Trophoblast cell (in vitro differentiated cells and primary cell): ENCODE measurements around the gene SMARCC2.

ENCODE experiments used
- DNase-seq, 2 donors: peaks; one replicate each; pipeline ENCODE4 v3.0.0-alpha.2; 2016
- H2AFZ ChIP-seq: 2 replicates; pipeline ENCODE4 v1.6.1; 2013; ENCODE audit warnings: low read length, moderate library complexity, mild to moderate bottlenecking; ENCODE audit not compliant: insufficient read depth, poor library complexity
- H2AK5ac ChIP-seq: 2 replicates; pipeline ENCODE4 v1.6.1; 2013; ENCODE audit warnings: mild to moderate bottlenecking, low read length
- H2BK120ac ChIP-seq: 2 replicates; pipeline ENCODE4 v1.6.1; 2013; ENCODE audit warnings: low read length, mild to moderate bottlenecking, moderate library complexity; ENCODE audit not compliant: insufficient read depth, poor library complexity
- H2BK12ac ChIP-seq: 2 replicates; pipeline ENCODE4 v1.6.1; 2013; ENCODE audit warnings: mild to moderate bottlenecking, low read length, moderate library complexity
- H2BK5ac ChIP-seq: 2 replicates; pipeline ENCODE4 v1.6.1; 2013; ENCODE audit warnings: low read length, low read depth, moderate library complexity, mild to moderate bottlenecking; ENCODE audit not compliant: poor library complexity
- H3K14ac ChIP-seq: 2 replicates; pipeline ENCODE4 v1.6.1; 2013; ENCODE audit warnings: mild to moderate bottlenecking, low read length
- H3K18ac ChIP-seq: 2 replicates; pipeline ENCODE4 v1.6.1; 2013; ENCODE audit warnings: mild to moderate bottlenecking, low read length
- H3K23ac ChIP-seq: 2 replicates; pipeline ENCODE4 v1.6.1; 2013; ENCODE audit warnings: low read length
- H3K27ac ChIP-seq: 2 replicates; pipeline ENCODE4 v1.5.1; 2013; ENCODE audit warnings: low read depth, mild to moderate bottlenecking, inconsistent platforms, low read length, moderate library complexity
- H3K27me3 ChIP-seq: 2 replicates; pipeline ENCODE4 v1.6.1; 2013; ENCODE audit warnings: inconsistent platforms, mild to moderate bottlenecking, low read length, moderate library complexity; ENCODE audit not compliant: insufficient read depth
- H3K36me3 ChIP-seq, 2 experiments: 1 replicate in 1 of 2; 2 replicates in 1 of 2; pipeline ENCODE4 v1.6.1; 2013; ENCODE audit warnings: low read length in 2 of 2, mild to moderate bottlenecking in 2 of 2, moderate library complexity in 1 of 2; ENCODE audit not compliant: insufficient read depth in 2 of 2, control insufficient read depth in 1 of 2
- H3K4ac ChIP-seq: 2 replicates; pipeline ENCODE4 v1.6.1; 2013; ENCODE audit warnings: low read depth, mild to moderate bottlenecking, low read length, moderate library complexity
- H3K4me1 ChIP-seq, 2 experiments: 1 replicate in 1 of 2; 2 replicates in 1 of 2; pipeline ENCODE4 v1.6.1; 2013; ENCODE audit warnings: low read length in 2 of 2, mild to moderate bottlenecking in 2 of 2, moderate library complexity in 1 of 2; ENCODE audit not compliant: insufficient read depth in 2 of 2, control insufficient read depth in 1 of 2
- H3K4me2 ChIP-seq: 2 replicates; pipeline ENCODE4 v1.6.1; 2013; ENCODE audit warnings: inconsistent platforms, mild to moderate bottlenecking, low read length, moderate library complexity
- H3K4me3 ChIP-seq: 2 replicates; pipeline ENCODE4 v1.5.1; 2013; ENCODE audit warnings: mild to moderate bottlenecking, low read depth, low read length, inconsistent platforms
- H3K79me1 ChIP-seq: one replicate; pipeline ENCODE4 v1.6.1; 2013; ENCODE audit warnings: low read length
- H3K79me2 ChIP-seq: 2 replicates; pipeline ENCODE4 v1.6.1; 2013; ENCODE audit warnings: low read length, mild to moderate bottlenecking; ENCODE audit not compliant: control insufficient read depth, insufficient read depth, poor library complexity
- H3K9ac ChIP-seq: 2 replicates; pipeline ENCODE4 v1.6.1; 2013; ENCODE audit warnings: mild to moderate bottlenecking, low read length
- H3K9me3 ChIP-seq: 2 replicates; pipeline ENCODE4 v1.6.1; 2013; ENCODE audit warnings: low read depth, mild to moderate bottlenecking, control low read depth, inconsistent platforms, low read length; ENCODE audit not compliant: insufficient read depth
- H4K12ac ChIP-seq: 2 replicates; pipeline ENCODE4 v1.6.1; 2013; ENCODE audit warnings: low read depth, mild to moderate bottlenecking, low read length, moderate library complexity
- H4K8ac ChIP-seq: 2 replicates; pipeline ENCODE4 v1.6.1; 2013; ENCODE audit warnings: low read depth, mild to moderate bottlenecking, low read length, moderate library complexity
- H4K91ac ChIP-seq: one replicate; pipeline ENCODE4 v1.6.1; 2013; ENCODE audit warnings: low read depth, mild to moderate bottlenecking, low read length, moderate library complexity
- WGBS: extraction: QIAGEN DNeasy Blood & Tissue Kit; methylation state at CpG from one replicate; pipeline ENCODE4 v1.1.7; 2013; ENCODE audit warnings: missing lambda C conversion rate; ENCODE audit not compliant: insufficient read length, insufficient coverage; ENCODE audit errors: extremely low coverage; 5-methylcytosine and 5-hydroxymethylcytosine counted together

The SMARCC2 gene

DNA sequence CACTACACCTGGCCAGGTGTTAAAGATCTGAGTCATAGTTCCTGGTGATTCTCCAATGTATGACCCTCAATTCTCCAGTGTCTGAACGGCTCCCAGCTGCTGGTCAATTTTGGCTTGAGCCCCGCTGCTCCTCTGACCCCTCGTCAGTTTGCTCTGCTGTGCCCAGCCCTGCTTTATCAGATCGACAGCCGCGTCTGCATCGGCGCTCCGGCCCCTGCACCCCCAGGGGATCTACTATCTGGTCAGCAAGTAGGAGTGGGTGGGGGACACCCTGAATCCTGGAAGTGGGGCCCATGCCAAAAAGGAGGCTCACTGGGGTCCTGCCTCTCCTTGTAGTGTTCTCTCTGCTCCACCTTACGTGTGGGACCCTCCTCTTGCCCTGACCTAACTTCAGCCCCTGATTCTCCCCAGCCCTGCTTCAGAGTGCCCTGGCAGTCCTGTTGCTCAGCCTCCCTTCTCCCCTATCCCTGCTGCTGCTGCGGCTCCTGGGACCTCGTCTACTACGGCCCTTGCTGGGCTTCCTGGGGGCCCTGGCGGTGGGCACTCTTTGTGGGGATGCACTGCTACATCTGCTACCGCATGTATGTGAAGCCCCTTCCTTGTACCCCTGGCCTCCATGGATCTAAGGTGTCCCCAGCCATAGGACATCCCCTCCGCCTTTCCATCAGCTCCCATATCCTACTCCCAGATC, 45.6 kb upstream of the SMARCC2 start:
- Histone ChIP-seq H3K27ac (no peak overlapping the region), H3K36me3 (peaks cover 32% of the 10 kb centered on the region in 2 experiments), H3K79me1 (no peaks in the 10 kb centered on the region), H3K9ac (no peak overlapping the region), H3K14ac (no peak overlapping the region), H4K8ac (no peak overlapping the region), H3K4me2 (no peak overlapping the region), H3K18ac (no peak overlapping the region), H2BK5ac (no peak overlapping the region), H3K79me2 (no peaks in the 10 kb centered on the region), H2BK120ac (no peak overlapping the region), H2AFZ (no peak overlapping the region), H2AK5ac (no peak overlapping the region), H3K4me1 (no peaks in the 10 kb centered on the region), H3K9me3 (no peaks in the 10 kb centered on the region), H3K4ac (no peak overlapping the region), H4K12ac (no peak overlapping the region), H4K91ac (no peak overlapping the region), H3K23ac (no peak overlapping the region), H3K27me3 (no peaks in the 10 kb centered on the region), H3K4me3 (no peak overlapping the region), H2BK12ac (no peak overlapping the region)
- no CpG with 5 or more reads among the region's 16 CpGs for WGBS
- peak; percentile 3 to 8 for DNase-seq

DNA sequence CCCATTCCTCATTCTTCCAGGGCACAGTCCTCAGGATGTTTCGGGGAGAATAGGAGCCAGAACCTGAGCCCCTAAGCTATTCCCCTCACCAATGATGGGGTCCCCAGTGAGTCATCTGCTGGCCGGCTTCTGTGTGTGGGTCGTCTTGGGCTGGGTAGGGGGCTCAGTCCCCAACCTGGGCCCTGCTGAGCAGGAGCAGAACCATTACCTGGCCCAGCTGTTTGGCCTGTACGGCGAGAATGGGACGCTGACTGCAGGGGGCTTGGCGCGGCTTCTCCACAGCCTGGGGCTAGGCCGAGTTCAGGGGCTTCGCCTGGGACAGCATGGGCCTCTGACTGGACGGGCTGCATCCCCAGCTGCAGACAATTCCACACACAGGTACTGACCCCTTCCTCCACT, 41.9 kb upstream of the SMARCC2 start:
- DNase-seq, result no peak
- peaks cover 3% of the 10 kb centered on the region in 2 experiments for H3K36me3 ChIP-seq
- no peak overlapping the region for H3K14ac ChIP-seq
- no peak overlapping the region for H3K4me2 ChIP-seq
- H4K12ac ChIP-seq, result no peak overlapping the region
- H3K27me3 ChIP-seq, result no peaks in the 10 kb centered on the region
- no peak overlapping the region for H2AK5ac ChIP-seq
- H3K18ac ChIP-seq, result no peak overlapping the region
- H3K79me1 ChIP-seq, result no peaks in the 10 kb centered on the region
- no peak overlapping the region for H3K23ac ChIP-seq
- H3K79me2 ChIP-seq, result no peaks in the 10 kb centered on the region
- no peak overlapping the region for H2BK120ac ChIP-seq
- no peak overlapping the region for H2BK5ac ChIP-seq
- H3K9me3 ChIP-seq, result no peaks in the 10 kb centered on the region
- no CpG with 5 or more reads among the region's 11 CpGs for WGBS
- H4K8ac ChIP-seq, result no peak overlapping the region
- no peaks in the 10 kb centered on the region for H3K4me1 ChIP-seq
- no peak overlapping the region for H3K27ac ChIP-seq
- no peak overlapping the region for H4K91ac ChIP-seq
- H2BK12ac ChIP-seq, result no peak overlapping the region
- H3K9ac ChIP-seq, result no peak overlapping the region
- no peak overlapping the region for H2AFZ ChIP-seq
- no peak overlapping the region for H3K4ac ChIP-seq
- H3K4me3 ChIP-seq, result no peak overlapping the region

DNA sequence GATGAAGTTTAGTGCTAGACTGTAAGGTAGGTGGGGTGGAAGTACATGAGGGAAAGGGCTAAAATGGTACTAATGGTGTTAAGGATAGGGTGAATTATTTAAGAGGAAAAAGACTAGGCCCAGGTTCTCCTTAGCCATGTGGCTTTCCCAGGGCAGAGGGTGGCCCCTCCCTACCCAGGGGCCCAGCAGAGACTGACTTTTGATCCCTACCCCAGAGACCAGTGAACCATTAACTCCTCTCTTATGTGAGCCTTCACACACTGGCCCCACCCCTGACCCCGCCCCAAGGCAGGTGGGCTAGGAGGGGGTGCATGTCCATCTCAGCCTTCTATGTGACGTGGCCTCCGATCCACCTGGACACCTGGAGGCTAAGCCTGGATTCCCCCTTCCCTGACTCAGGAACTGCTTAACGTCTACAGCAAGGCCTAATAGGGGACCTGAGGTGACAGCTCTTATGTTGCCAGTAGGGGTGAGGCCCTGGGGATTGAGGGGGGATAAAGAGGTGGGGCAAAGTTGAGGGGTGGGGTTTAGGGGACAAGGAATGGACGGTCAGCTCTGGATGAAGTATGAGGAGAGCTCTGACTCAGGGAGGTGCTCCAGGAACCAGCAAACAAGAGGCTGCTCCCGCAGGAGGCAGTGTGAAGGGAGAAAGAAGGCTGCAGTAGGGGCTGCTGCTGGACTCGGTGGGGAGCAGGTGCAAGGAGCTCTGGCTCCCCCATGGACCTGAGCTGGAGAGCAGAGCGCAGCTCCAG, 41.3 kb upstream of the SMARCC2 start:
- H3K18ac ChIP-seq, result no peak overlapping the region
- no peak overlapping the region for H3K4me2 ChIP-seq
- H3K36me3 ChIP-seq, result peaks cover 0 to 2% of the 10 kb centered on the region in 2 experiments
- H3K79me2 ChIP-seq, result no peaks in the 10 kb centered on the region
- H2AK5ac ChIP-seq, result no peak overlapping the region
- H2BK5ac ChIP-seq, result no peak overlapping the region
- no peaks in the 10 kb centered on the region for H3K4me1 ChIP-seq
- no peak overlapping the region for H3K9ac ChIP-seq
- no peak overlapping the region for H3K14ac ChIP-seq
- DNase-seq, result no peak
- H3K4ac ChIP-seq, result no peak overlapping the region
- H2BK12ac ChIP-seq, result no peak overlapping the region
- H3K23ac ChIP-seq, result no peak overlapping the region
- H3K27me3 ChIP-seq, result no peaks in the 10 kb centered on the region
- WGBS, result no CpG with 5 or more reads among the region's 8 CpGs
- H4K8ac ChIP-seq, result no peak overlapping the region
- H3K27ac ChIP-seq, result no peak overlapping the region
- no peak overlapping the region for H2AFZ ChIP-seq
- H4K91ac ChIP-seq, result no peak overlapping the region
- no peak overlapping the region for H4K12ac ChIP-seq
- no peak overlapping the region for H2BK120ac ChIP-seq
- H3K79me1 ChIP-seq, result no peaks in the 10 kb centered on the region
- no peaks in the 10 kb centered on the region for H3K9me3 ChIP-seq
- no peak overlapping the region for H3K4me3 ChIP-seq

GRCh38 chr12:56229916-56230431, 40.7 kb upstream of the SMARCC2 start, which contains the start of gene SLC39A5:
SLC39A5 (plus strand) TSS chr12:56230051; CDS start chr12:56231275, 1,224 bp downstream.
- Histone ChIP-seq H2BK12ac (no peak within 1 kb of the TSS), H3K4ac (no peak within 1 kb of the TSS), H3K4me1 (no peaks in the 10 kb centered on the region), H4K91ac (no peak within 1 kb of the TSS), H3K4me3 (no peak within 1 kb of the TSS), H3K27ac (no peak within 1 kb of the TSS), H3K36me3 (peaks cover 0 to 2% of the 10 kb centered on the region in 2 experiments), H4K12ac (no peak within 1 kb of the TSS), H3K14ac (no peak within 1 kb of the TSS), H3K27me3 (no peaks in the 10 kb centered on the region), H3K4me2 (no peak within 1 kb of the TSS), H3K18ac (no peak within 1 kb of the TSS), H3K79me1 (no peaks in the 10 kb centered on the region), H2BK120ac (no peak within 1 kb of the TSS), H2AFZ (no peak within 1 kb of the TSS), H3K9ac (no peak within 1 kb of the TSS), H3K9me3 (no peaks in the 10 kb centered on the region), H3K23ac (no peak within 1 kb of the TSS), H4K8ac (no peak within 1 kb of the TSS), H2BK5ac (no peak within 1 kb of the TSS), H2AK5ac (no peak within 1 kb of the TSS), H3K79me2 (no peaks in the 10 kb centered on the region)
- no peak for DNase-seq
- no CpG with 5 or more reads among the region's 4 CpGs for WGBS
